GM21381 (cell line): ENCODE results near the gene PKP2.

Experiments
- ATAC-seq: cut with Tn5 transposase; IDR thresholded peaks from one replicate; pipeline ENCODE4 v1.9.1; 2021; ENCODE audit warnings: mild to moderate bottlenecking, moderate library complexity; ENCODE audit not compliant: unreplicated experiment

PKP2 gene

GRCh38 chr12:32819424-32819823 lies 77.2 kb downstream of the PKP2 start:
- no peak for ATAC-seq

GRCh38 chr12:32811686-32812392 lies 84.7 kb downstream of the PKP2 start:
- ATAC-seq: no peak

GRCh38 chr12:32809846-32810245 lies 86.7 kb downstream of the PKP2 start:
- ATAC-seq: no peak

GRCh38 chr12:32809196-32809595 lies 87.4 kb downstream of the PKP2 start:
- ATAC-seq: no peak

- no peak for ATAC-seq
Observed at GRCh38 chr12:32804301-32804700, 92.3 kb downstream of the PKP2 start.

GRCh38 chr12:32801269-32801980 lies 95.2 kb downstream of the PKP2 start:
- ATAC-seq: no peak

- no peak for ATAC-seq
Observed at GRCh38 chr12:32794281-32794680, 102.3 kb downstream of the PKP2 start.

- no peak for ATAC-seq
Observed at GRCh38 chr12:32789916-32790315, 106.7 kb downstream of the PKP2 start.

- no peak for ATAC-seq
Observed at GRCh38 chr12:32789446-32789845, 107.1 kb downstream of the PKP2 start.

- ATAC-seq: no peak
Observed at GRCh38 chr12:32788405-32788804, 108.2 kb downstream of the PKP2 start.

GRCh38 chr12:32785557-32785956 lies 111.0 kb downstream of the PKP2 start:
- ATAC-seq: no peak

GRCh38 chr12:32783029-32783428 lies 113.5 kb downstream of the PKP2 start:
- ATAC-seq: no peak

- ATAC-seq: no peak
Observed at GRCh38 chr12:32780071-32780470, 116.5 kb downstream of the PKP2 start.

GRCh38 chr12:32777691-32778175 lies 118.8 kb downstream of the PKP2 start:
- ATAC-seq: no peak

- ATAC-seq: no peak
Observed at GRCh38 chr12:32777159-32777558, 119.4 kb downstream of the PKP2 start.

GRCh38 chr12:32776258-32776657 lies 120.3 kb downstream of the PKP2 start:
- ATAC-seq: no peak

- ATAC-seq: no peak
Observed at GRCh38 chr12:32773691-32774090, 122.9 kb downstream of the PKP2 start.

GRCh38 chr12:32770141-32770540 lies 126.4 kb downstream of the PKP2 start:
- no peak for ATAC-seq

- ATAC-seq: no peak
Observed at GRCh38 chr12:32768518-32768917, 128.1 kb downstream of the PKP2 start.

GRCh38 chr12:32765906-32766305 lies 130.7 kb downstream of the PKP2 start:
- ATAC-seq: no peak

GRCh38 chr12:32761716-32762115 lies 134.9 kb downstream of the PKP2 start:
- no peak for ATAC-seq

GRCh38 chr12:32757157-32757556 lies 139.4 kb downstream of the PKP2 start:
- no peak for ATAC-seq
